NCI-H2196 (cell line): Measurements from ENCODE around the gene SZT2.
"Not testable (repeated sequence)": the region's sequence is repeated elsewhere in the genome, so short reads cannot be mapped to it uniquely, and the experiment has no call there.

Experiments
- DNase-seq: peaks from one replicate; lab custom pipeline; 2025; ENCODE audit not compliant: unreplicated experiment; lab: John Stamatoyannopoulos, UW

SZT2 gene

DNA sequence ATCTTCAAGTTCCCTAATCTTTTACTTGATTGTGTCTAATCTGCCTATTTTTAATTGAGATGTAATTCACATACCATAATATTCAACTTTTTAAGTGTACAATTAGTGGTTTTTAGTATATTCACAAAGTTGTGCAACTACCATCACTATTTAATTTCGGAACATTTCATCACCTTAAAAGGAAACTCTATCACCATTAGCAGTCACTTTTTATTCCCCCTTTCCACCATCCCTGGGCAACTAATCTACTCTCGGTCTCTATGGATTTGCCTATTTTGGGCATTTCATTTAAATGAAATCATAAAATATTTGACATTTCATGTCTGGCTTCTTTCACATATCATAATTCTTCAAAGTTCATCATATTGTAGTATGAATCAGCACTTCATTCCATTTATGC is 94.7 kb downstream of the SZT2 start:
- DNase-seq, result no peak

DNA sequence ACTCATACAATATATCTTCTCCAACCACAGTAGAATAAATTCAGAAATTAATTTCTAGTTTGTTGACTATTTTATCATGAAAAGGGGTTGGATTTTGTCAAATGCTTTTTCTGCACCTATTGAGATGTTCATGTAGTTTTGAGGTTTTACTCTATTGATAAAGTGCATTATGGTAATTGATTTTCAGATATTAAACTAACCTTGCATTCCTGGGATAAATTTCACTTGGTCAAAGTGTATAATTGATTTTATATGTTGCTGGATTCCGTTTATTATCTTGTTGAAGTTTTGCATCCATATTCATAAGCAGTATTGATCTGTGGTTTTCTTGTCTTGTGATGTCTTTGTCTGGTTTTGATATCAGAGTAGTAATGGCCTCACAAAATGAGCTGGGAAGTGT is 98.5 kb downstream of the SZT2 start:
- DNase-seq, result no peak

GRCh38 chr1:43491061-43491460 is 101.4 kb downstream of the SZT2 start:
- DNase-seq, result no peak

DNA sequence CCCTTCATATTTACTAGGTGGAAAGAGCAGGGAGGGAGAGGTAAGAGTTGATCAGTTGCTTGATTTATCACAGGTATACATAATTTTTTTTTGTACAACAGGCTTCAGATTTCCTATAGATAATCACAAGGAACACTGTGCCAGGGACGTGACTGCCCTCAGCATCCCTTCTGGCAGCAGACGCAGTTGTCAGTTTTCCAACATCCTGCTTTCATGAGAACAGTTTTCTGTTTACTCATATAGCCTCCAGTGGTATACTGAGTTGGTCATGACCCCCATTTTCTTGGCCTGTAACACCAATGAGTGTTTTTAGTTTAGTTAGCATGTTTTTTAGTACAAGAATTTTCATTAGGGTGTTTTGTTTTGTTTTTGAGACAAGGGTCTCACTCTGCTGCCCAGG is 103.1 kb downstream of the SZT2 start:
- no peak for DNase-seq

DNA sequence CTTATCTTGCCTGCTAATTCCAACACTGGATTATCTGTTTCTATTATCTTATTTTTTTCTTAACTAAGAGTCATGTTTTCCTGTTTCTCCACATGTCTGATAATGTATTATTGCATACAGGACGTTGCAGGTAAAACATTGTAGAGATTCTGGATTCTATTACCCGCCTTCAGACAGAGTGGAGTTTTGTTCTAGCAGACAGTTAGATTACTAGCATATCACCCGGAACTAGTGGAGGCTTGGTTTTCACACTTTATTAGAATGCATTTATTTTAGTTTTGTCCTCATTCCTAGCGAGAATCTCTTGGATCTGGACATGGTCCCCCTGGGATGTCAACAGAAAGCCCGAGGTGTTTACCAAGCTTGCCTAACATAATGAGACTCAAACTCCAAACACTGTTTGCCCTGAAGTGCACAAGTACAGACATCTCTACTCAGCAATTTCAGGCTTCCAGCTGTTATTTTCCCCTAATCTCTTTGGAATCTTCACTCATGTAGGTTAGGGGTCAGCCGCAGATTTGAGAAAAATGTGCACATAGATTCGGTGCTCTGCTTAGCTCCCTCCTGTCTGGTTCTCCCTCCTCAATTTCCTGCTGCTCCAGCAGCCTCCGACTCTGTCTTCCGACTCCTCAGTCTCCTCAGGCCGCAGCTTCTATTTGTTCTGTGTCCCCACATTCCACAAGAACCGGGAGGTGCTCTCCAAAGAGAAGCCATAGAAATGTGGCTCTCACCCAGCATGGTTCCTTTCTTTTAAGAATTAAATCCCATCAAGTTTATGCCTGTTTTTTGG is 104.2 kb downstream of the SZT2 start:
- DNase-seq, result no peak

DNA sequence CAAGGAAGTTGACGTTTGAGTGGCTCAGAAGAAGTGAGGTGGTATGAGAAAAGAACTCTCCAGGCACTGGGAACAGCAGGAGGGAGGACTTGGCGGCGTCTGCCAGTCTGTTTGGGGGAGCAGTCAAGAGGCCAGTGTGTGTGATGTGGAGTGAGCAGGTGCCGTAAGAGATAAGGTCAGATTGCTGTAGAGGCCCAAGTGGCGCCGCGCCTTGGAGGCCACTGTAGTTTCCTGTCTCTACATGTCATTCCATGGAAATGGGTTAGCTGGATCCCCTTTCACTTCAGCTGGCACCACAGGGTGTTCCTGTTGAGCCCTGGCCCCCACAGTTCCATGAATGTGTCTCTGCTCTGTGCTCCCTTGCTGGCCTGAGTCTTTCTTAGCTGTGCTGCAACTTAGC is 105.5 kb downstream of the SZT2 start:
- no peak for DNase-seq

DNA sequence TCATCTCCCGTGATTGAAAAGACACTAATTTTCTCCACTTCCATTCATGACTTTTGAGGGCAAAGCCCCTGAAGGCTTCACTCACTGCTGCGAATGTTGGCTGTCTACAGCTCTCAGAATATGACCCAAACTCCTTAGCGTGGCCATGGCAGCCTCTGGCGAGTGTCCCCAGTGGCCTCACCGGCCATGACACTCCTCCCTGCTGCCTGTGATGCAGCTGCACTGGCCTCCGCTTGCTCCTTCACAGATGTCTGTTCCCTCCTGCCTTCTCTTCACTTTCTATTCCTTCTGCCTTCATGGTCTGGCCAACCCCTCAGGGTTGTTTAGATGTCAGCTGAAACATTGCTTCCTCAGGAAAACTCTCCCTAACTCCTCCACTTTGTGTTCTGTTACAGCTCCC is 110.2 kb downstream of the SZT2 start:
- no peak for DNase-seq

DNA sequence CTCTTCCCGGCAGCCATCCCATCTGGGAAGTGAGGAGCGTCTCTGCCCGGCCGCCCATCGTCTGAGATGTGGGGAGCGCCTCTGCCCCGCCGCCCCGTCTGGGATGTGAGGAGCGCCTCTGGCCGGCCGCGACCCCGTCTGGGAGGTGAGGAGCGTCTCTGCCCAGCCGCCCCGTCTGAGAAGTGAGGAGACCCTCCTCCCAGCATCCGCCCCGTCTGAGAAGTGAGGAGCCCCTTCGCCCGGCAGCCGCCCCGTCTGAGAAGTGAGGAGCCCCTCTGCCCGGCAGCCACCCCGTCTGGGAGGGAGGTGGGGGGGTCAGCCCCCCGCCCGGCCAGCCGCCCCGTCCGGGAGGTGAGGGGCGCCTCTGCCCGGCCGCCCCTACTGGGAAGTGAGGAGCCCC is 112.1 kb downstream of the SZT2 start:
- not testable (repeated sequence) for DNase-seq

DNA sequence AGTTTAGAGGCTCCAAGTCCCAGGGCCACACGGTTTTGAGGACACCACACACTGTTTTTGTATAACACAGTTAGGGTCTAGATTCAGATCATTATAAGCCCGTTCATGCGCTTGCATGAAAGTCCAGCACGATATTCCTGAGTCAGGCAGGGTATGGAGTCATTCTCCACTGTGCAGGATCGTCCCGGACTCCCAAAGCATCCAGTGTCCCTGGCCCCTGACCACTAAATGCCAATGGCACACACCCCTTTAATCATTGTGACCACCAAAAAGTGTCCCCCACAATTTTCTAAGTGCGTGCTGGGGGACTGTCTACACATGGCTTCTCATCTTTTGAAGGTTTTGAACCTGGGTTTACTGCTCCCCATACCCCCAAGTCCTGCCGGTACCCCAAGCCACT is 113.8 kb downstream of the SZT2 start:
- no peak for DNase-seq
